GM21619 (cell line): ENCODE measurements around the gene NOX5.
"Not testable (repeated sequence)": the region's sequence is repeated elsewhere in the genome, so short reads cannot be mapped to it uniquely, and the experiment has no call there.

Source experiments
- ATAC-seq: cut with Tn5 transposase; IDR thresholded peaks from one replicate; pipeline ENCODE4 v1.9.1; 2021; ENCODE audit not compliant: unreplicated experiment

The NOX5 gene, protein sequence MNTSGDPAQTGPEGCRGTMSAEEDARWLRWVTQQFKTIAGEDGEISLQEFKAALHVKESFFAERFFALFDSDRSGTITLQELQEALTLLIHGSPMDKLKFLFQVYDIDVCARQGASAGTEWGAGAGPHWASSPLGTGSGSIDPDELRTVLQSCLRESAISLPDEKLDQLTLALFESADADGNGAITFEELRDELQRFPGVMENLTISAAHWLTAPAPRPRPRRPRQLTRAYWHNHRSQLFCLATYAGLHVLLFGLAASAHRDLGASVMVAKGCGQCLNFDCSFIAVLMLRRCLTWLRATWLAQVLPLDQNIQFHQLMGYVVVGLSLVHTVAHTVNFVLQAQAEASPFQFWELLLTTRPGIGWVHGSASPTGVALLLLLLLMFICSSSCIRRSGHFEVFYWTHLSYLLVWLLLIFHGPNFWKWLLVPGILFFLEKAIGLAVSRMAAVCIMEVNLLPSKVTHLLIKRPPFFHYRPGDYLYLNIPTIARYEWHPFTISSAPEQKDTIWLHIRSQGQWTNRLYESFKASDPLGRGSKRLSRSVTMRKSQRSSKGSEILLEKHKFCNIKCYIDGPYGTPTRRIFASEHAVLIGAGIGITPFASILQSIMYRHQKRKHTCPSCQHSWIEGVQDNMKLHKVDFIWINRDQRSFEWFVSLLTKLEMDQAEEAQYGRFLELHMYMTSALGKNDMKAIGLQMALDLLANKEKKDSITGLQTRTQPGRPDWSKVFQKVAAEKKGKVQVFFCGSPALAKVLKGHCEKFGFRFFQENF

DNA sequence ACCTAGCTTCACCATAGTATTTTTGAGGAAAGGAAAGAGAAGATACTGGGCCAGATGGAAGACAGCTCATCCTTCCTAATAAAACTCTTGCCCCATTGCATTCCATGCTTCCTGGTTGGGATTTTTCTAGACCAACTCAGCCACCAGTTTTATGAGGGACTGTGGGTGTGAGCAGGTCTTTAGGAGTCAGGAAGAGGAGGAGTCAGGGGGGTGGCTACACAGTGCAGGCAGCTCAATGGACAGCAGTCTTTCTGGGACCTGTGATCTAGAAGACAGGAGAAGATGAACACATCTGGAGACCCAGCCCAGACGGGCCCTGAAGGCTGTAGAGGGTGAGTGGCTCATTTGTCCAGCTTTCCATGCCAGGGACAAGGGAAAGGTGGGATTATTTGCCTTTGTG lies at the start of gene NOX5:
Gene NOX5 (plus strand): TSS at position 242 of the 400 bp plus-strand sequence. CDS start 41 bp downstream, at position 283.
- no peak for ATAC-seq

DNA sequence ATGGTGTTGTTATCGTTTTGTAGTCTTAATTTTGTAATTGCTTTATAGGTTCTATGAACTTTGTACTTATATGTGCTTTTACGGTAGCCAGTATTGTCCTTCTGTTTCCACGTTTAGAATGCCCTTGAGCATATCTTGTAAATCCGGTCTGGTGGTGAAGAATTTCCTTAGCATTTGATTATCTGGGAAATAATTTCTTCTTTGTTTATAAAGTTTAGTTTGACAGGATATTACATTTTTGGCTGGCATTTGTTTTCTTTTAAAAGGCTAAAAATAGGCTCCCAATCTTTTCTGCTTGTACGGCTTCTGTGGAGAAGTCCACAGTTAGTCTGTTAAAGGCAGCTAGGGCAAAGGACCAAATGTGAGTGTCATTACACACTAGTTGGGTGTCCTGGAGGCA lies 47.5 kb upstream of the NOX5 start:
- ATAC-seq, result no peak

GRCh38 chr15:68967948-68968347 lies 46.5 kb upstream of the NOX5 start:
- ATAC-seq, result no peak

DNA sequence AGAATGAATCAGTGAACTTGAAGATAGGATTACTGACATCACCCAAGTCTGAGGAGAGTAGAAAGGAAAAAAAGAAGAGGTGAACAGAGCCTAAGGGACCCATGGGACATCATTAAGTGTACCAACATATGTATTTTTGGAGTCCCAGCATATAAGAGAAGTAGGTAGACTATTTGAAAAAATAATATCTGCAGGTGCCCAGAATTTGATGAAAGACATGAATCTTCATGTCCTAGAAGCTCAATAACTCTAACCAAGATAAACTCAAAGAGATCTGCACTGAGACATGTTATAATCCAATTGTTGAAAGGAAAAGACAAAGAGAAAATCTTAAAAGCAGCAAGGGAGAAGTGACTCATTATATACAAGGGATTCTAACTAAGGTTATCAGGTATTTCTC lies 45.2 kb upstream of the NOX5 start:
- ATAC-seq, result no peak

- no peak for ATAC-seq
These were observed 42.1 kb upstream of the NOX5 start for GRCh38 chr15:68972201-68973065.

DNA sequence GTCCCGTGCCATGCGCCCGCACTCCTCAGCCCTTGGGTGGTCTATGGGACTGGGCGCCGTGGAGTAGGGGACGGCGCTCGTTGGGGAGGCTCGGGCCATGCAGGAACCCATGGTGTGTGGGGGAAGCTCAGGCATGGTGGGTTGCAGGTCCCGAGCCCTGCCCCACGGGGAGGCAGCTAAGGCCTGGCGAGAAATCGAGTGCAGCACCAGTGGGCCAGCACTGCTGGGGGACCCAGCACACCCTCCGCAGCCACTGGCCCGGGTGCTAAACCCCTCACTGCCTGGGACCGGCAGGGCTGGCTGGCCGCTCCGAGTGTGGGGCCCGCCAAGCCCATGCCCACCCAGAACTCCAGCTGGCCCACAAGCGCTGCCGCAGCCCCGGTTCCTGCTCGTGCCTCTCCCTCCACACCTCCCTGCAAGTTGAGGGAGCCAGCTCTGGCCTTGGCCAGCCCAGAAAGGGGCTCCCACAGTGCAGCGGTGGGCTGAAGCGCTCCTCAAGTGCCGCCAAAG lies 38.8 kb upstream of the NOX5 start:
- not testable (repeated sequence) for ATAC-seq

GRCh38 chr15:68977426-68977825 lies 37.1 kb upstream of the NOX5 start:
- ATAC-seq, result not testable (repeated sequence)

DNA sequence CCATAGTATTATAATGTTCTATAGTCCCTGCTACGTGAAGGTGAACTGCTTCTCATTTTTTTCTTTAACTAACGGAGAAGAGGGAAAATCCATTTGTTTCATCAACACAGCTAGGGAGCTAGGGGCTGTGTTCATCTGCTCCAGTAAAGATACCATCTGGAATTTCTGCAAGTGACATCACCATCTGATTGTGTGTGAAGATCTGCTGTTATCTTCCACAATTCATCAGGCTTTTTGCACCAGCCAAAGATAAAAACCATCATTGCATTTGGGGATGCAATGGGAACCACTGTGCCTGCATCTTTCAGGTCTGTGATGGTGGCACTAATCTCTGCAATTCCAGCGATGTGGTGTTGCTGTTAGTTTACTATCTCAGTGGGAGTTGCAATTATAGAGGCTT lies 35.5 kb upstream of the NOX5 start:
- ATAC-seq, result no peak

- no peak for ATAC-seq
These were observed 34.7 kb upstream of the NOX5 start for GRCh38 chr15:68979816-68980215.

DNA sequence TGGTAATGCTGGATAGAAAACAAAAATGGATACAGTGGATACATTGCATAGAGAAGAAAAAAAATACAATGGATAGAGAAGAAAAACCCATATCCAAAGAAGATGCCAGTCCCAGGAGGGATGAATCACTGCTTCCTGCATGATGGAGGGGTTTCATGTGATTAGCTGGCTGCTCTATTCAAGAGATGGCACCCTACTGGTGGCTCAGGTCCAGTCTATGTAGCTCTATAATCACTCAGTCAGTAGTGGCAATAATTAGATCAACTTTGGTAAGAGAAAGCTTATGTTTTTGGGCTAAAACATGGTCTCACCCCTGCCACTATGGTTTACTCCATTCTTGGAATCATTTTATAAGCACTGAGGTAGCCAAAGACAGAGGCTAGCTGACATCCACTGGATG lies 33.7 kb upstream of the NOX5 start:
- no peak for ATAC-seq

- ATAC-seq, result no peak
These were observed 32.6 kb upstream of the NOX5 start for GRCh38 chr15:68981941-68982340.

DNA sequence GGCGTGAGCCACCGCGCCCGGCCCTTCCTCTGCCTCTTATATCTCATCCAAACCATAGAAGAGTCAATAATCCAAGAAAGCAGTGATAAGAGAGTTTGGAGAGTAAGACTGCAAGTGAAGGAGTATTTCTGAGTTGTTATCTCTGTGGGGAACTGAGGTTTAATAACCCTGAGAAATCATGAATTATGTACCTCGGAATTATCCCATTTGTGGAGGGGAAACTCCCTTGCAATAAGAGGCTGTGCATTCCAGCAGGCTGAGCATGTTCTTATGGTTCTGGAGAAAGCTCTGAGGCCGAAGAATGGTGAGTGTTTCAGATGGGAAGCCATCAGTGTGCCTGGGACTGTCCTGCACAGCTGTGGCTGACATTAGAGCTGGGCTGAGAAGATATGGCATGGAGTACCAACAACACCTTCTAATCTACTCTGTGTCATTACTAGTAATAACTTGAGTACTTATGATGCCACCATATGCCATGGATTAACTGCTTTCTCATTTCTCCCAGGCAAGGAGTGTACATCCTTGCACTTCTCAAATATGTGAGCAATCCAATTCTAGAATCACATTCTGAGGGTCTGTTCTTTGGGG lies 31.4 kb upstream of the NOX5 start:
- no peak for ATAC-seq

- ATAC-seq, result no peak
These were observed 30.5 kb upstream of the NOX5 start for GRCh38 chr15:68983961-68984481.

GRCh38 chr15:68984586-68984985 lies 29.9 kb upstream of the NOX5 start:
- ATAC-seq, result no peak

GRCh38 chr15:68985361-68985891 lies 29.1 kb upstream of the NOX5 start:
- ATAC-seq, result no peak

DNA sequence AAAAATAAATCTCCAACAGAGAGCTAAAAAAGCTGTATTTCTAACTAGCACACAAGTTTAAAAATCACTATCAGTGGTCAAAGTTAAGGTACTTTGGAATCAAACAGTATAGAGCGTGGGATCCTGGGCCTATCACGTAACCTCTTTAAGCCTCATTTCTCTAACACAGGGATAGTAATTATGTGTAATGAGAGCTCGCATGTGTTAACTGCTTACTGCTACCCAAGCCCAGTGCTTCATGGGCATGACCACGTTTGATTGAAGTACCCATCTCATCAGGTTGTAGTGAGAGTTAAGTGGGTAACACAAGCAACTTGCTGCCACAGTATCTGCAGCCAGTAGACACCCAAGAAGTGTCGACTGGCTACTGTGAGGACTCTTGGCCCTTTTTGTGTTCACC lies 28.2 kb upstream of the NOX5 start:
- ATAC-seq, result no peak

GRCh38 chr15:68987120-68987519 lies 27.4 kb upstream of the NOX5 start:
- ATAC-seq, result no peak

DNA sequence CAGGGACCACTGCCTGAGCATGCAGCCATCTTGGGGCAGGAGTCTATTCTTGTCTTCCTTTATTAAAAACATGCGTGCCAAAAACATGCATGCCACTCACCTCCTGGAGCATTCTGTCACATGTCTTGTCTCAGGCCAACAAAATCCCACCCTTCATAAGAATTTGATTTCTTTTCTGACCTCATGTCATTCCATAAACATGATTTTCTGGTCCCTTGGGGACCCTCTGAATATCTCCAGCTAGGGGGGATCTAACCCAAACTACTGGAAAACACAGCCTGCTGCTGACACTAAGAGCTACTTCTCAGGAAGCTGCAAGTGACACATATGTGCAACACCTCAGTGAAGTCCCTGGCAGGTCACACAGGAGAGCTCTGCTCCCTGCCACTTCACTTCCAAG lies 26.8 kb upstream of the NOX5 start:
- no peak for ATAC-seq

DNA sequence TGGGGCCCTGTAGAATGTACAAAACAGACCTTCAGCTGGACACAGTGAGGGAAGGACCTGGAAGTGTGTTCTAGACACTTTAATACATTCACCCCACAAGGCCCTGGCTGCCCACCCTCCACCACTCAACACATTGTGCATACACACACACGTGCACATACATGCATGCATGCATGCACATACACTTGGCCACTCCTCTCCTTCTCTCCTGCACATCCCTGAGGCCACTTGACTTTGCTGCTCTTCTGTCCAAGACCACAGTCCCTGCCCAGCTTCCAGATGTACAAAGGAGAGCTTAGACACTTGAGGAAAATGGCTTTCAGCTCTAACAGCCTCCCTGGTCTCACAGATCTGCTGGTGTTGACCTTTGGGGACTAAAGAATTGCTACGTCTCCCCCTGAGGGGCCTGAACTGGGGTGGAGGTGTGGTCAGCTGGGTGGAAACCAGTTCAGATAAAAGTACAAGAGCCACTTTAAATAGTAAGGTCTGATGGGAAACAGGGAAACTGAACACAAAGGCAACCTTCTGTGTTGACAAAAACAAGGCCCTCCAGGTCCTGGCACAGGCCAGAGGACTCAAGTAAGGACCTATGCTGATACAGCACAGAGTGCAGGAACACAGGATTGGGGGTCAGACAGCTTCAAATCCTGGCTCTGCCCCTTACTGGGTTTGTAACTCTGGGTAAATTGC lies 24.8 kb upstream of the NOX5 start:
- ATAC-seq, result no peak
